ENCODE measurements around the gene RGMB.
"Not testable (repeated sequence)": the region's sequence is repeated elsewhere in the genome, so short reads cannot be mapped to it uniquely, and the experiment has no call there.

GRCh38 chr5:98737441-98737840, 36.0 kb upstream of the RGMB start:
- TF ChIP-seq EZH2phosphoT487 (IDR thresholded peaks at IDR 0.05; ENCODE audit: insufficient read depth, low read depth); EZH2 (IDR thresholded peaks at IDR 0.05; ENCODE audit: insufficient read depth, poor library complexity, severe bottlenecking): not testable (repeated sequence)
